Large intestine (tissue), 3 donors: ENCODE results near the gene RGL2. TPM values are rescaled to one million over a fixed set of nuclear protein-coding genes. Genes with fewer than 3 reads are reported as not detected.
A peak's percentile ranks its signal among the peaks of the same experiment; 100 is the strongest.

Experiments used
- DNase-seq, 2 donors: peaks; one replicate each; pipeline versions ENCODE4 v3.0.0 to v3.0.0-alpha.2; 2013
- H3K27ac ChIP-seq: one replicate; pipeline ENCODE4 v1.5.1; 2013; ENCODE audit warnings: low read length
- H3K27me3 ChIP-seq: 2 replicates; pipeline ENCODE4 v1.6.1; 2013; ENCODE audit warnings: low read length; ENCODE audit not compliant: control insufficient read depth, insufficient read depth
- H3K36me3 ChIP-seq: 2 replicates; pipeline ENCODE4 v1.6.1; 2013; ENCODE audit warnings: low read length; ENCODE audit not compliant: control insufficient read depth, insufficient read depth
- H3K4me1 ChIP-seq: one replicate; pipeline ENCODE4 v1.6.1; 2013; ENCODE audit warnings: low read length; ENCODE audit not compliant: control insufficient read depth, insufficient read depth
- H3K4me3 ChIP-seq: one replicate; pipeline ENCODE4 v1.5.1; 2013; ENCODE audit warnings: low read length
- H3K9me3 ChIP-seq: one replicate; pipeline ENCODE4 v1.6.1; 2013; ENCODE audit warnings: mild to moderate bottlenecking, low read depth, low read length, moderate library complexity; ENCODE audit not compliant: control insufficient read depth
- WGBS: methylation state at CpG from one replicate; pipeline ENCODE4 v1.1.5; 2013; ENCODE audit warnings: low lambda C conversion rate; ENCODE audit not compliant: insufficient coverage; 5-methylcytosine and 5-hydroxymethylcytosine counted together
- polyA plus RNA-seq: library from polyadenylated mRNA; unstranded; fragments of 120-200 nt; gene quantifications from one replicate; pipeline ENCODE4 v1.2.1, GENCODE V29; 2013

RGL2 gene
- polyA plus RNA-seq, 1 donor, result 73.4 TPM

- no peak for DNase-seq
- no peak overlapping the region for H3K27ac ChIP-seq
- no peaks in the 10 kb centered on the region for H3K4me1 ChIP-seq
- no peaks in the 10 kb centered on the region for H3K9me3 ChIP-seq
- peaks cover 51% of the 10 kb centered on the region for H3K36me3 ChIP-seq
- H3K4me3 ChIP-seq, result no peak overlapping the region
- H3K27me3 ChIP-seq, result no peaks in the 10 kb centered on the region
- 33% methylated on average over 1 of the region's 15 CpGs for WGBS
These were observed 2.9 kb downstream of the RGL2 start for GRCh38 chr6:33295621-33296369.

DNA sequence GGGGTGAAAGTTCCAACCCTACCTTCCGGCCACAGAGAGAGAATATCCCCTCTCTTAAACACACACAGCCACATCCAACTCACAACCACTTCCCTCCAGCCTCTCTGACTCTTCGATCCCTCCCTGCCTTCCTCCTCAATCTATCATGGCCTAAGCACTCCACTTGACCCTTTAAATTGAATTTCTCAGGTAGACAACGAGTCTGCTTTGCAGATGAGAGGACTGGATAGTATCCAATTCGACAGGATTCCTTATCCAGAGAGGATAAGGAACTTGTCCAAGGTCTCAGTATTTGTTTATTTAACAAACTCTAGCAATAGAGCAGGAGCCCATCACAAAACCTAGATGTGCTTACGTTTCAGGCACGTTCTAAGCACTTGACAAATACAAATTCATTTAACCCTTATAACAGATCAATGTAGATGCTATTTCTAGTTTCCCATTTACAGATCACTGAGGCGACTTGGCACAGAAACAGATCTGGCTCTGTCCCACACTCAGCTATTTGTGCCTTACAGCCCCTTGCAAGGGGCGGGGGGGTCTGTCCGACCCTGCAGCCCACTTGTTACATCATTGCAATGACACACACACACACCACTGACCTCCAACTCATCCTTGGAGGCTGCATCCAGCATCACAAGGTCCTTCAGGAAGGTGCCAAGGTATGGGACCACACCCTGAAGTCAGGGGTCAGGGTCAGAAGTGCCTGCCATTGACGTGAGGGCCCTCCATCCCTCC is 4.5 kb downstream of the RGL2 start:
- Histone ChIP-seq H3K9me3 (no peaks in the 10 kb centered on the region), H3K4me1 (peaks cover 7% of the 10 kb centered on the region), H3K4me3 (no peak overlapping the region), H3K36me3 (peaks cover 52% of the 10 kb centered on the region), H3K27ac (no peak overlapping the region), H3K27me3 (no peaks in the 10 kb centered on the region)
- no peak for DNase-seq
- WGBS, result 100% methylated on average over 1 of the region's 10 CpGs

GRCh38 chr6:33292996-33293682 is 5.6 kb downstream of the RGL2 start:
- Histone ChIP-seq H3K4me1 (peaks cover 12% of the 10 kb centered on the region), H3K9me3 (no peaks in the 10 kb centered on the region), H3K36me3 (peaks cover 52% of the 10 kb centered on the region), H3K27ac (no peak overlapping the region), H3K4me3 (no peak overlapping the region), H3K27me3 (no peaks in the 10 kb centered on the region)
- no CpG with 5 or more reads among the region's 16 CpGs for WGBS
- DNase-seq, result no peak

DNA sequence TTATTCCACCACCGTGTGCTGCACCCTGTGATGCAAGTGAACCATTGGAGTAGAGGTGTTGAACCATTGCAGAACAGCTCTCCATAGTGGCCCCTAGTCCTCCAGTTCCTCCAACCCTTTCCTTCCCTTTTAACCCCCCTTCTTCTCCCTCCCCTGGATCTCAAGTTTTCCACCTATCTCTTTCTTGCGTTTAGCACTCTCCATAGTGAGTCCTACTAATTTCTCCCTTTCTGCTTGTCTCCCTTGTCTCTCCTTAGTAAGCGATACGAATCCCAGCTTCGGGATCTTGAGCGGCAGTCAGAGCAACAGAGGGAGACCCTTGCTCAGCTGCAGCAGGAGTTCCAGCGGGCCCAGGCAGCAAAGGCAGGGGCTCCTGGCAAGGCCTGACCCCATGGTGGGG is 8.3 kb downstream of the RGL2 start:
- Histone ChIP-seq H3K27me3 (no peaks in the 10 kb centered on the region), H3K27ac (no peak overlapping the region), H3K9me3 (no peaks in the 10 kb centered on the region), H3K4me1 (peaks cover 15% of the 10 kb centered on the region), H3K4me3 (peak overlapping the region; percentile 74), H3K36me3 (peaks cover 59% of the 10 kb centered on the region)
- no peak for DNase-seq
- WGBS, result 50% methylated on average over 2 of the region's 7 CpGs

DNA sequence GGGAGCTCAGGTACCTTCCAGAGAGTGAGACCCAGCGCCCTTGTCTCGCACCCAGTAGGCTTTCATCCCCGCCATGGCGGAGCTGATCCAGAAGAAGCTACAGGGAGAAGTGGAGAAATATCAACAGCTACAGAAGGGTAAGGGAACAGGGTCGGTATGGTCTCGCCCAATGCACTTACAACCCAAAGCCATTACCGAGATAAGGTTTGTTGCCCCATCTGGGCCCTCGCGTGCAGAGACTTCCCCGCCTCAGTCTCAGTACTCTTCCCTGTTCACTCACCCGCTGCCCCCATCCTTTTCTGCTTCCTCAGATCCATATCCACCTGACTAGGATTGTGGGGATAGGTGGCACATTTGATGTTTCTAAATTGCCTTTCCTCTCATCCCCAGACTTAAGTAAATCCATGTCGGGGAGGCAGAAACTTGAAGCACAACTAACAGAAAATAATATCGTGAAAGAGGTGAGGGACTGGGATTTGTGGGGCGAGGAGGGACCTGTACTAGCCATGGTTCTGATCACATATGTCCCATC is 8.9 kb downstream of the RGL2 start:
- peak overlapping the region; percentile 74 for H3K4me3 ChIP-seq
- no peaks in the 10 kb centered on the region for H3K27me3 ChIP-seq
- peaks cover 15% of the 10 kb centered on the region for H3K4me1 ChIP-seq
- H3K9me3 ChIP-seq, result no peaks in the 10 kb centered on the region
- no peak for DNase-seq
- peaks cover 58% of the 10 kb centered on the region for H3K36me3 ChIP-seq
- H3K27ac ChIP-seq, result peak overlapping the region; percentile 5
- whole genome bisulfite sequencing, result 0% methylated on average over 2 of the region's 14 CpGs

DNA sequence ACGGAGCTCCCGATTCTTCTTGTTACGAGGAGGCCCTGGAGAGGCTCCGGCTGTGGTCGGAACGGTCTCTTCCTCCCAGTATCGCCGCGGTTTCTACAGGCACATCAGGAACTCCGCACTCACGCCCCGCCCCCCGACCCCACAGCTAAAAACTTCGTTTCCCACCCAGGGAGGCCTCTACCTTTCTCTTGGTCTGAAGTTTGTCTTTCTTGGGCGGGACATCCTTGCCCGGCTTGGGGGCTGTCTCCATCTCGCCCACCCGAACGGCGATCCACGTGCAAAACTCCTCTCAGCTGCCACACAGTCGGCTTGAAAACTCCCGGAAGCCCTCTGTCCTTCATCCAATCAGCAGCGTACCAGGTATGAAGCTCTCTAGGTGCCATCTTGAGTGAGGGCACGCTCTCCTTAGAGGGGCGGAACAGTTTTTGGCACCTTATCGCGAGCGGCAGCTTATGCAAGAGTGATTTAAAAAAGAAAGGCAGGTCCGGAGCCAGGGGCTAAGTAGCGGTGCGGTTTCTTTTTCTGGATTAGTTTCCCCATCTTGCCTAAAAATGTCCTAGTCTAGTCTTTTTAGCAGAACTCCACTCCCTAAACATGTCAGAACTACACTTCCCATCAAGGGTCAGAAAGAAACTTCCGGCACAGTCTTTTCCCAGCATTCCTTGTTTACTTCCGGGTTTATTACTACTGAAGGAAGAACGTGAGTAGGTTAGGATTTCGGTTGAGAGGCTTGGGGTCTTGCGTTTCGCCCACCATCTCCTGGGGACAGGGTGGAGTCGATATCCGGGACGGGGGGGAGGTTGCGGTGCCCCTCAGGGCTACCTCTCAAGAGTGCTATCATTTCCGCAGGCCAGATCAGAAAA is 9.6 kb downstream of the RGL2 start, which contains the start of the genes PFDN6 and WDR46:
Gene PFDN6 (plus strand): TSS at position 681 of the 863 bp plus-strand sequence. CDS start 256 bp downstream, outside the sequence.
Gene WDR46 (minus strand): TSS at position 319 of the 863 bp plus-strand sequence. CDS start 69 bp downstream, at position 250.
- H3K9me3 ChIP-seq, result no peaks in the 10 kb centered on the region
- H3K27ac ChIP-seq, result peak within 1 kb of the TSS; percentile 6
- H3K4me1 ChIP-seq, result peaks cover 15% of the 10 kb centered on the region
- DNase-seq, result peak; percentile 79 to 96
- peaks cover 59% of the 10 kb centered on the region for H3K36me3 ChIP-seq
- H3K4me3 ChIP-seq, result peak within 1 kb of the TSS; percentile 74
- WGBS, result 0% methylated on average over 1 of the region's 43 CpGs
- no peaks in the 10 kb centered on the region for H3K27me3 ChIP-seq

- WGBS, result no CpG with 5 or more reads among the region's 21 CpGs
- peaks cover 56% of the 10 kb centered on the region for H3K36me3 ChIP-seq
These were observed 10.4 kb downstream of the RGL2 start for GRCh38 chr6:33288141-33288920.

GRCh38 chr6:33286946-33287914 is 11.5 kb downstream of the RGL2 start:
- H3K27ac ChIP-seq, result no peak overlapping the region
- H3K36me3 ChIP-seq, result peaks cover 56% of the 10 kb centered on the region
- no peaks in the 10 kb centered on the region for H3K27me3 ChIP-seq
- H3K9me3 ChIP-seq, result no peaks in the 10 kb centered on the region
- no CpG with 5 or more reads among the region's 22 CpGs for WGBS
- H3K4me1 ChIP-seq, result peaks cover 15% of the 10 kb centered on the region
- DNase-seq, result no peak
- no peak overlapping the region for H3K4me3 ChIP-seq

More at GRCh38 chr6:33288141-33288920, 10.4 kb downstream of the RGL2 start:
- peak overlapping the region; percentile 6 for H3K27ac ChIP-seq
- H3K9me3 ChIP-seq, result no peaks in the 10 kb centered on the region
- no peak for DNase-seq
- peak overlapping the region; percentile 74 for H3K4me3 ChIP-seq
- no peaks in the 10 kb centered on the region for H3K27me3 ChIP-seq
- peaks cover 15% of the 10 kb centered on the region for H3K4me1 ChIP-seq
